A172 (cell line): ENCODE measurements around the gene ATP6V1F. TPM values are rescaled to one million over a fixed set of nuclear protein-coding genes. Genes with fewer than 3 reads are reported as not detected.
A peak's percentile ranks its signal among the peaks of the same experiment; 100 is the strongest.

Source experiments
- DNase-seq: peaks from one replicate; pipeline ENCODE4 v3.0.0-alpha.2; 2015; ENCODE audit warnings: low spot score
- total RNA-seq: library from RNA; depleted of rRNA; stranded (reverse); fragments of >200 nt; shearing (Covaris generic); gene quantifications from 2 replicates; pipeline ENCODE4 v1.2.3, GENCODE V29; 2014

The ATP6V1F gene
- total RNA-seq, 1 experiment from 2014 or later, result 171 TPM

DNA sequence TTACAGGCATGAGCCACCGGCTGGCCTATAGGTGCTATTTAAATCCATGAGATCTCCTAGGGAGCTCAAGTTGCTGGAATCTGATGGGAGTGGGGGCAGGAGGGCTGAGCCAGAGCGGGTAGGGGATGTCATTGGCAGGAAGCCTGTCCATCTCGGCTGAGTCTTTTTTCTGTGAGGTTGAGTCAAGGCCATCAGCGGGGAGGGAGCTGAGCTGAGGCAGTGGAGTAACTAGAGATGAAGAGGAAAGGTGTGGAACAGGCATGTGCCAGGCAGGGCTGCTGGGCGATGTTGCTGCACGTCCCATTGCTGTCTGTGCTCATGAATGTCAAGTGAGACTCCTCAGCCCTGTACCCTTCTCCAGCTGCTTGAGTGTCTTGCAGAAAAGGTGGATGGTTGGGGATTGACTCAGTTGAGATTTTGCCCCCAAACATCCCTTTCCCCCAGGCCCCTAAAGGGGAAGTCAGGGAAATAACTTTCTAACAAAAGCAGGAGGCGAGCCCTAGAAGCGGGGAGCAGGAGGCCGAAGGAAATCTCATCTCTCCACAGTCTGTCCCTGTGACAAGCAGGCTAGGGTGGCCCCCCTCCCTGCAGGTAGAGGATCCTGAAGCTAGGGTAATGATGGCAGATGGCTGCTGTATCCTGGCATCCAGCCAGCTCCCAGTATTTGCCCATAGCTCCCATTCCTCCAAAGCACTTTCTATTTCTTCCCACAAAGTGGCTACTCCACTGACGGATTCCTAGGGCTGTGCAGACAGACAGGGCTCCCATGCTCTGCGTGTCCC lies 5.4 kb downstream of the ATP6V1F start:
- no peak for DNase-seq

- no peak for DNase-seq
These were observed 6.0 kb downstream of the ATP6V1F start for GRCh38 chr7:128868624-128869137.

GRCh38 chr7:128869138-128869943 lies 6.7 kb downstream of the ATP6V1F start:
- DNase-seq, result no peak

- no peak for DNase-seq
These were observed 7.3 kb downstream of the ATP6V1F start for GRCh38 chr7:128869944-128870285.

DNA sequence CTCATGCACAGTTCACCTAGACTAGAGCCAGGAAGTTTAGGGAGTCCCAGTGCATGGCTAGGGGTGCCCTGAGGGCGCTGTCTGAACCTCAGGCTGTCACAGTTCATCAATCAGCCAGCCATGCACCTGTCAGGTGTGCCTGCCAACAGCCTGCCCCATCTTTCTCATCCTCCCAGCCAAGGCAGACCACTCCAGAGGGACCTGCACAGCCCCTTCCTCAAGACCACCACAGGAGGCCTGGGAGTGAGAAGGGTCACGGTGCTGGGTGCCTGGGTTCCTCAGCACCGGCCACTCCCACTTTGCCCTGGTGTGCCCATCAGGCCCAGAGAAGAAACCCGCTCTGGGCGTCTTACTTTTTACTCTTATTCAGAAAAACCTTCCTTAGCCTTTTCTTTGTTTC lies 8.4 kb downstream of the ATP6V1F start:
- no peak for DNase-seq

DNA sequence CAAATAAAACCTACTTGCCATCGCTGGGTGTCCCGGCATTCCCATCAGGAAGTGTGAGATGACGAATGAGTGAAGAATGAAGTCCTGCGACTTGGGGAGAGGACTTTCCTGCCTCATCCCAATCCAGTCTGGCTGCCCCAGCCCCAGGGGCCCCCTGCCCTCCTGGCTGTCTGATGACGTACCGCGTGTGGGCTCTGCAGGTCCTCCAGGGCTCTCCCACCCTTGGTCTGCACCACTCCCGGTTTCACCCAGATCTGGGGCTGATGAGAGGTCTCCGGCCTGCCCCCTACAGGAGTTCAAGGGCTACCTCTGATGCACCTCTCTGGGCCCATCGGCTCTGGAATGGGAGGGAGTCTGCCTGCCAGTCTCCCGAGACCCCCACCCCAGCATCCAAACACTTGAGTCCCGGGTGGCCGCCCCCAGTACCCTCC lies 9.8 kb downstream of the ATP6V1F start:
- no peak for DNase-seq

- no peak for DNase-seq
These were observed 10.6 kb downstream of the ATP6V1F start for GRCh38 chr7:128873234-128873633.

DNA sequence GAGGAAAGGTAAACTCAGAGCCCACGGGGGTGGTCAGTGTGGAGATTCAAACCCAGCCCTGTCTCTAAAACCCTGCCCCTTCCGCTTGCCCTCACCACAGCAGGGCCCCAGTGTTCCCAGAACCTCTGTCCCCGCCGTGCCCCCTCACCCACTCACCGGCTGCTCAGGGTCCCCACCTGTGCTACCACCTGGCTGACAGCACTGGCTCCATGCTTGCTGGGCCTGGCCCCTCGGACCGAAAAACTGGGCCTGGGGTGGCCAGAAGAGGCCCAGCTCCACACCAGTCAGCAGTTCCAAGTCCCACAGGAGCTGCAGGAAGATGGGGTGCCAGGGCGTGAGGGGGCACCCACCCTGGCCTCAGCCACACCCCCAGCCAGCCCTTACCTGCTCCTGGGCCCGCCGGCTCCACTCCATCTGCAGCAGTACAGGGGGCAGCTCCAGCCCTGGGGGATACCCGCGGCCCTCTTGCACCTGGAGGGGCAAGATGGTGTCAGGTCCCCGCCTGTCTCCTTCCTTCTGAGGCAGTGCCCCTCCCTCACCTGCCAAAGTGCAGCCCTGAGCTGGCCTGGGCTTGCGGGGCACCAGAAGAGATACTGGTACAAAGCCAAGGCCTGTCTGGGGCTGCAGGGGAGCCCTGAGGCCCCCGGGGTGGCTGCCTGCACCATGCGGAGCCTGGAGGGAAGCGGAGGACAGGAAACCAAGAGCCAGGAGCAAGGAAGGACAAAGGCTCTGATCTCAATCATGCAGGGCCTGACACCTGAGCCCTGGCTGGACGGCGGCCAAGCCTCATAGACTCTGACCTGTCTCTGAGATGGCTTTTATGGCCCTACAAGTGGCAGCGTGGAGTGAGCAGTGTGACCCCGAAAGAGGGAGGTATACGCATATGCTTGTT lies 11.7 kb downstream of the ATP6V1F start:
- no peak for DNase-seq

- no peak for DNase-seq
These were observed 12.9 kb downstream of the ATP6V1F start for GRCh38 chr7:128875523-128875948.

DNA sequence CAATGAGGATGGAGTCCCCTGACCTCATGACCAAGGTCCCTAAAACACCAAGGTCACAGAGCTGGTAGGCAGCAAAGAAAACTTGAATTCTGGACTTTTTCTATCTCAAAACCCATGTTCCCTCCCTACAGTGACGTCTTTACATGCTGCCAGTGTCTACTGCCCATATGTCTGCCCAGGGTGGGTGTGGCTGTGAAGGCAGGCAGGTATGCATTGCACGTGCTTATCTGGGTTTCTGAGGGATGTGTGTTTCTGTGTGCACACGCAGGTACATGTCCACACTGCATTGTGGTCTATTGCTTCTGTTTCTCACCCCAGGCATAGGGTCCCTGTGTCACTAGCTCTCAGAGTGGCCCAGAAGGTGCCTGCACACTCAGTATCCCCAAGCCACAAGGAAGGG lies 13.5 kb downstream of the ATP6V1F start:
- DNase-seq, result no peak

DNA sequence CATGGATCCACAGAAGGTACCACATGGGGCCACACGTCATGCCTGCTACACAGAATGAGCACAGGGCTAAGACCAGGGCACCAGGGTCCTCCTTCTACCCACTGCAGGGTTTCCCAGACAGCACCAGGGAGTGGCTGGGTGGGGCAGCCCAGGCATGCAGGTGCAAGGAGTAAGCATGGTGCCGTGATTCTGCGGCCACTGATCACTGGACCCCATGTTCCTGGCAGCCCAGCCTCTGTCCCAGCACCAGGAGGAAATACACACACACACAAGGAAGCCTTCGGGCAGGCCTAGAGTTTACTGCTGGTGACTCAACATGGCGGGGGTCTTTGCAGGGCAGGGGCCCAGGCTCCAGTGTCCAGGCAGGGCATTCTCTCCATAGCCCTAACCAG lies 13.9 kb downstream of the ATP6V1F start:
- DNase-seq, result no peak

DNA sequence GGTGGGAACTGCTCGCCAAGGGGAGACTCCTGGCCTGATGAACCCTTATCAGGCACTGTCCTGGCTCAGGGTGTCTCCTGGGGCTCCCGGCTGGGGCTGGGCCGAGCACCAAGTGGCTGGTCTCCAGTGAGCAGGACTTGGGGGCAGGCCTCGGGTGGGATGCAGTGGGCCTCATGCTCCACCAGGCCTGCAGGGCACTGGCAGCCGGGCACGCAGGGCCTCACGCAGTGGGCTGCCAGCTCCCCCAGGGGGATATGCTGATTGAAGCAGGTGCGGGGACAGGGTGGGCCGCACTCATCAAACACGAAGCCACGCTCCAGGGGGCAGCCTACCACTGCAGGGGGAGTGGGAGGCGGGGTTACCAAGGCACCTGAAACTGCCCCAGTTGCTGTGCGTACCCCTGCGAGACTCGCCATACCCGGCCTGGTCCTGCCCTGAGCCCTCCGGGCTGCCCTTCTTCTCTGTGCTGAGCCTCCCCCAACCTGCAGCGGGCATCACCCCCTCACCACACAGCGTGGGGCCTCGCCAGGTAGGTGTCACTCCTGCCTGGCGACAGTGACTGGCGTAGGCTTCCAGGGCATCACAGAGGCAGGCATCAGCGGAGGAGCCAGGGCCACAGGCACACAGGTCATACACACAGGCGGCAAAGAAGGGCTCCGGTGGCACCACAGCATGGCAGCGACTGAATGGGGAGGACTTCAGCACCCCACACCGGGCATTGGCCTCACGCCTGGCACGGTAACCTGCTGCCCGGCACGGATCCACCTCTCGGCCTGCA lies 14.5 kb downstream of the ATP6V1F start:
- no peak for DNase-seq

GRCh38 chr7:128877756-128878120 lies 15.1 kb downstream of the ATP6V1F start:
- no peak for DNase-seq

- DNase-seq, result no peak
These were observed 15.8 kb downstream of the ATP6V1F start for GRCh38 chr7:128878226-128879105.

- DNase-seq, result no peak
These were observed 16.8 kb downstream of the ATP6V1F start for GRCh38 chr7:128879461-128879938.

DNA sequence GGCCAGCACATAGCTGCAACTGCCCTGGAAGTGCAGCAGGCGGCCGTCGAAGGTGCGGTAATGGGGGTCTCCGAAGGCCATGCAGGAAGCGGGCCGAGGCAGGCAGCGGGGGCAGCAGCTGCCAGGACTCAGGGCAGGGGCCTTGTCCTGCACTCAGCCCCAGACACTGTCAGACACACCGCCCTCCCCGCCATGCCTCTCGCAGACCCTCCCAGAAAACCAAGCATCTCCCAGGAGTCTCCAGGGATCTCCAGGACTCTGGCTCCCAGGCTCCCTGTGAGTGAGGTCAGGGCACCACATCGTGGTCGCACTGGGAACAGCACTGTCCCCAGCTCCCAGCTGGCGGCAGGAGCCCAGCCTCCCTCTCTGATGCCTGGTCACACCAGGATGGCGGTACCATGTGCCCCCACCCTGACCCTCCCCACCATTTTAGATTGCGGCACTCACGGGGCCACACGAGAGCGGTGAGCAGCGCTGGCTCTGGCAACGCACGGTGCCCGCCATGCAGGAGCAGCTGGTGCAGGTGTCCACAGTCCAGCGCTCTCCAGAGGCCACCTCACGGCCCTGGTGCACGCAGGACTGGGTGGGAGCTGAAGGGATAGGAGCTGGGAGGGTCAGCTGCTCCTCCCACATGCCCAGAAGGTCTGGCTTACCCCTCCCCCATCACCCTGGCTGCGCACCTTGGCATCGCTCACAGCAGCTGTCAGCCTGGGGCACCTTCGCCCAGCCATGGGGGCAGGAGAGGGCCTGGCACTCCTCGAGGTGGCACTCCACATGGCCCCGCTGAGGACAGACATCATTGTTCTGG lies 17.5 kb downstream of the ATP6V1F start:
- DNase-seq, result peak; percentile 36

DNA sequence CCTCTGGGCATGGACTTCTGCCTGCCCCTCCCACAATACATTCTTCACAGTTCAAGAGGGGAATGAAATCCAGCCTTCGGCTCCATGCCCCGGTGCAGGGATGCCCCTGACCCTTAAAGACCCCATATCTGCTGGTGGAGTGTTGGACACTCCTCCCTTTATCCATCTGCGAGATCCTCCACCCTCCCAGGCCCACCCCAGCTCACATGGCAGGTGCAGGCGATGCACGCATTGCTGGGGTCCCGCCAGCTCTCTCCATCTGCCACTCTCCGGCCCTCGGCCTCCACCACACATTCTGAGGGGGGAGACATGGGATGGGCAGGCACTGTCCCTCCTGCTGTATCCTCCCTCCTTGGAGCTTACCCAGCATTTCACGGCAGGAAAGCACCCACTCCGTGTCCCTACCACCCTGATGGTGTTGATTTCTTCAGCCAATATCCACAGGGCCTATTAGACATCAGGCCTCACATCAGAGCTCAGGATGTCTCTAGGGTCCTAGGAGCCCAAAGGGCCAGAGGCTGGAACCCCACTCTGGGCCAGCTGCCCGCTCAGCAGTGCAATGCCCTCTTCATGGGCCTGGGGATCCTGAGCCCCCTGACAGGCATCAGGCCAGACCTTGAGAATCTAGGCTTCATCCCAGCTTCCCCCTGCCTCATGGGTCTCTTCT lies 18.3 kb downstream of the ATP6V1F start:
- no peak for DNase-seq

- no peak for DNase-seq
These were observed 18.9 kb downstream of the ATP6V1F start for GRCh38 chr7:128881458-128882125.
